BJ (cell line): ENCODE results near the gene PADI3. TPM values are rescaled to one million over a fixed set of nuclear protein-coding genes. Genes with fewer than 3 reads are reported as not detected.

Experiments used
- CTCF ChIA-PET: fragments of 350-600 bp; formaldehyde crosslinking; extraction: SDS; loops from one replicate; lab custom pipeline; 2021; ENCODE audit warnings: antibody characterized with exemption, inconsistent platforms; lab: Yijun Ruan, JAX
- POLR2A ChIA-PET: fragments of 300-600 bp; sonication (Branson Sonifier 250); formaldehyde crosslinking; extraction: SDS; loops from one replicate; lab custom pipeline; 2021; ENCODE audit warnings: antibody characterized with exemption; lab: Charles Lee
- DNase-seq: peaks from one replicate; pipeline ENCODE4 v3.0.0-alpha.2; 2011; ENCODE audit warnings: low read depth
- H3K27me3 ChIP-seq: 2 replicates; pipeline ENCODE4 v1.6.0; 2011; ENCODE audit warnings: low read length; ENCODE audit not compliant: control insufficient read depth, insufficient read depth
- H3K36me3 ChIP-seq: 2 replicates; pipeline ENCODE4 v1.5.1; 2011; ENCODE audit warnings: low read length; ENCODE audit not compliant: control insufficient read depth, insufficient read depth
- H3K4me3 ChIP-seq: 2 replicates; pipeline ENCODE4 v1.5.1; 2011; ENCODE audit warnings: low read depth, mild to moderate bottlenecking, control low read depth, low read length
- polyA plus RNA-seq: library from polyadenylated mRNA; depleted of rRNA; stranded (reverse); fragments of >200 nt; gene quantifications from 2 replicates; pipeline ENCODE4 v1.2.3, GENCODE V29; 2011
- TF ChIP-seq, protein P1 (sequence below): IDR thresholded peaks from 2 replicates; pipeline ENCODE4 v1.5.1; 2011; ENCODE audit warnings: low read depth, mild to moderate bottlenecking, control low read depth, inconsistent platforms, low read length, moderate library complexity; ENCODE audit not compliant: insufficient read depth

PADI3 gene
- polyA plus RNA-seq, 1 experiment: not detected

- H3K36me3 ChIP-seq: no peaks in the 10 kb centered on the region
- H3K27me3 ChIP-seq: peaks cover 17% of the 10 kb centered on the region
- POLR2A ChIA-PET: no interaction called here
- CTCF ChIA-PET: interaction anchor here (2.3 kb wide), 1 partner anchor 55 kb away, joined by 7 read pairs; no protein-coding TSS in a partner anchor
- H3K4me3 ChIP-seq: no peak overlapping the region
- no peak for DNase-seq
- TF ChIP-seq, protein P1, sequence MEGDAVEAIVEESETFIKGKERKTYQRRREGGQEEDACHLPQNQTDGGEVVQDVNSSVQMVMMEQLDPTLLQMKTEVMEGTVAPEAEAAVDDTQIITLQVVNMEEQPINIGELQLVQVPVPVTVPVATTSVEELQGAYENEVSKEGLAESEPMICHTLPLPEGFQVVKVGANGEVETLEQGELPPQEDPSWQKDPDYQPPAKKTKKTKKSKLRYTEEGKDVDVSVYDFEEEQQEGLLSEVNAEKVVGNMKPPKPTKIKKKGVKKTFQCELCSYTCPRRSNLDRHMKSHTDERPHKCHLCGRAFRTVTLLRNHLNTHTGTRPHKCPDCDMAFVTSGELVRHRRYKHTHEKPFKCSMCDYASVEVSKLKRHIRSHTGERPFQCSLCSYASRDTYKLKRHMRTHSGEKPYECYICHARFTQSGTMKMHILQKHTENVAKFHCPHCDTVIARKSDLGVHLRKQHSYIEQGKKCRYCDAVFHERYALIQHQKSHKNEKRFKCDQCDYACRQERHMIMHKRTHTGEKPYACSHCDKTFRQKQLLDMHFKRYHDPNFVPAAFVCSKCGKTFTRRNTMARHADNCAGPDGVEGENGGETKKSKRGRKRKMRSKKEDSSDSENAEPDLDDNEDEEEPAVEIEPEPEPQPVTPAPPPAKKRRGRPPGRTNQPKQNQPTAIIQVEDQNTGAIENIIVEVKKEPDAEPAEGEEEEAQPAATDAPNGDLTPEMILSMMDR: no peak
Measured at GRCh38 chr1:17280436-17280835, 31.5 kb downstream of the PADI3 start.

GRCh38 chr1:17280894-17281293, 32.0 kb downstream of the PADI3 start:
- DNase-seq: no peak
- POLR2A ChIA-PET: no interaction called here

DNA sequence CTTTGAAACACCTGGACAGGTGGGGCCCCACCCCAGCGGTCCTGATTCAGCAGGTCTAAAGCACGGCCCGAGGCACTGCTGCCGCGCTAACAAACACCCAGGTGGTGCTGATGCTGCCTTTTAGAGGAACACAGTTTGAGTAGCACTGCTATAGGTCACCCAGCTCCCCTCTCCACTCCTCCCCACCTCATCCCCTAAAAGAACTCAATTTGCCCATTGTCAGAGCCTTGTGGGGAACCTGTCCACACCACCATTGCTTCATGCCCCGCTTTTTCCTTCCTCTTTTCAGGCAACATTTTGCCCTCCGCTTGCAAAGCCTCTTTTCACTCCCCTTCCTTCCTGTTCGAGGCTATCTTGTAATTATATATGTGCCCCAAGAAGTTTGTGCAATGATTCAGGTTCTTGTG, 32.9 kb downstream of the PADI3 start:
- DNase-seq: no peak
- H3K4me3 ChIP-seq: no peak overlapping the region
- ChIA-PET CTCF (interaction anchor here (1.0 to 2.3 kb wide), 2 partner anchors 8 to 54 kb away, joined by 3 to 7 read pairs; no protein-coding TSS in a partner anchor), POLR2A (no interaction called here)
- H3K36me3 ChIP-seq: no peaks in the 10 kb centered on the region
- TF ChIP-seq, protein P1: no peak
- peaks cover 17% of the 10 kb centered on the region for H3K27me3 ChIP-seq

More at GRCh38 chr1:17280894-17281293, 32.0 kb downstream of the PADI3 start:
- H3K4me3 ChIP-seq: no peak overlapping the region
- TF ChIP-seq, protein P1: no peak
- H3K36me3 ChIP-seq: no peaks in the 10 kb centered on the region
- peaks cover 17% of the 10 kb centered on the region for H3K27me3 ChIP-seq
- CTCF ChIA-PET: interaction anchor here (2.3 kb wide), 1 partner anchor 55 kb away, joined by 7 read pairs; no protein-coding TSS in a partner anchor

DNA sequence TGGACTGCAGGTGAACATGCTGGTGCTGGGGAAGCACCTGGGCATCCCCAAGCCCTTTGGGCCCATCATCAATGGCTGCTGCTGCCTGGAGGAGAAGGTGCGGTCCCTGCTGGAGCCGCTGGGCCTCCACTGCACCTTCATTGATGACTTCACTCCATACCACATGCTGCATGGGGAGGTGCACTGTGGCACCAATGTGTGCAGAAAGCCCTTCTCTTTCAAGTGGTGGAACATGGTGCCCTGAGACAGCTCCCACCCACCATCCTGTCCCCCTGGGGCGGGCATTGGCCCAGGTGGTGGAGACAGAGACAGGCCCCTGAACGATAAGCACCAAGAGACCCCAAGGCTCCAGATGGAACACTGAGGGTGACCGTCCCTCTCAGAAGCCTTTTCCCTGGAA, 33.9 kb downstream of the PADI3 start:
- Histone ChIP-seq H3K4me3 (no peak overlapping the region), H3K36me3 (no peaks in the 10 kb centered on the region), H3K27me3 (peaks cover 17% of the 10 kb centered on the region)
- CTCF ChIA-PET: interaction anchor here (1.0 to 1.8 kb wide), 3 partner anchors 8 to 11 kb away, joined by 3 to 4 read pairs (median 4); no protein-coding TSS in a partner anchor
- TF ChIP-seq, protein P1: no peak
- POLR2A ChIA-PET: no interaction called here
- DNase-seq: no peak

DNA sequence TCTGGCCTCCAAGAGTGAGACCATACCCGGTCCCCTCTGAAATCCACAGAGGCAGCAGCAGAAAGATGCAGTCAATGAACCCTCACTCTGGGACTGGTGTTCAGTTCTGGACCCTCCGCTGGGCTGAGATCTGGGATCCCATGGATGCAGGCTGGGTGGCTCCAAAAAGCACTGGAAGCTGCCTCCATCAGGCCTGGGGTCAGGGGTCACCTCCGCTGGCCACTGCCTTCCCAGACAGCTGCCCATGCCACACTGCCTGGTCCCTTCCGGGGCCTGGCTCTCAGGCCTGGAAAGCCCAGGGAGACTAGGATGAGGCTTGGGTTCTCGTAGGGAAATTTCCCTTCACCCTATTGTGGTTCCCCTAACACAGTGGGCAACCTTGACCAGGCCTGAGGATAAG, 37.7 kb downstream of the PADI3 start:
- no peaks in the 10 kb centered on the region for H3K36me3 ChIP-seq
- H3K4me3 ChIP-seq: no peak overlapping the region
- TF ChIP-seq, protein P1: no peak
- no peak for DNase-seq
- peaks cover 17% of the 10 kb centered on the region for H3K27me3 ChIP-seq
- ChIA-PET POLR2A (no interaction called here), CTCF (interaction anchor here (0.9 to 1.4 kb wide), 4 partner anchors 12 to 161 kb away, joined by 3 to 5 read pairs (median 3); no protein-coding TSS in a partner anchor)
